HG02981 (cell line): ENCODE data around the gene CPSF7.

ENCODE experiments used
- ATAC-seq: cut with Tn5 transposase; IDR thresholded peaks from one replicate; pipeline ENCODE4 v1.9.1; 2021; ENCODE audit warnings: mild to moderate bottlenecking, moderate library complexity; ENCODE audit not compliant: unreplicated experiment

The CPSF7 gene

DNA sequence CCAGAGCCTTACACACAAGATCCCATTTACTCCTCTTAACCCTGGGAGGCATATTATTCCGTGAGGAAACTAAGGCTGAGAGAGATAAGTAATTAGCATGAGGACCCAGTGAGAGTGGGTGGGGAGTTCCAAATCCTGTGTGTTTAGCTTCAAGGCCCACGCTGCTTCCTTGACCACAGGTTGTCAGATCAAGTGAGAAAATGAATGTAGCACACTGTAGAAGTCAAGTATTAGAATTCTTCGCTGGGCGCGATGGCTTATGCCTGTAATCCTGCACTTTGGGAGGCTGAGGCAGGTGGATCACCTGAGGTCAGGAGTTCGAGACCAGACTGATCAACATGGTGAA lies 71.9 kb downstream of the CPSF7 start:
- ATAC-seq = no peak

DNA sequence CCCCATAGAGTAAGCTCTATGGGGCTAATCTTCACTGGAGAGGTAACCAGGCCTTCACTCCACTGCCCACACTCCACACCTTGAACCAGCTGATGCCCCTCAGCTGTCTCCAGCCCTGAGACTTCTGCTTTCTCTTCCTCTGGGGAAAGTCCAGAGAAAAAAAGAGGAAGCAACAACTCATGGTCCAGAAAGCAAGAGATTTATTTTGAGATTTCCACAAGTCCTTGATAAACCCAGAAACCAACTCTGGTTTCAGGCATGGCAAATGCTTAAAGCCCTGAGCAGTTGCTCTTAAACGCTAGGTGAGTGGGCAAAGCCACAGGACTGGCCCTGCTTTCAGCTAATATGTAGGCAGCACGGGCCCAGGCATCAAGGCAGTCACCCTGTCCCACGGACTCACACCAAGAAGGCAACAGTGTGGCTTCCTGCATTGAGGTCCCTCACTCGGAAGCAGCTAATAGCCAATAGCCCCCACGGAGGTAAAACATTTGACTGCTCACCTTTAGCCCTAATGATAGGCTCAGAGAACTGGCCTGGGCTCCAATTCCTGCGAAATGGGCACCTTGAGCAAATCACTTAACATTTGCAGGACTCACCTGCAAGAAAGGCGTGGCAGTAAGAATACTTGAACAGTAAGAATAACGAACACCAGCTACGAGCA lies 72.4 kb downstream of the CPSF7 start:
- peak; percentile 45 for ATAC-seq

DNA sequence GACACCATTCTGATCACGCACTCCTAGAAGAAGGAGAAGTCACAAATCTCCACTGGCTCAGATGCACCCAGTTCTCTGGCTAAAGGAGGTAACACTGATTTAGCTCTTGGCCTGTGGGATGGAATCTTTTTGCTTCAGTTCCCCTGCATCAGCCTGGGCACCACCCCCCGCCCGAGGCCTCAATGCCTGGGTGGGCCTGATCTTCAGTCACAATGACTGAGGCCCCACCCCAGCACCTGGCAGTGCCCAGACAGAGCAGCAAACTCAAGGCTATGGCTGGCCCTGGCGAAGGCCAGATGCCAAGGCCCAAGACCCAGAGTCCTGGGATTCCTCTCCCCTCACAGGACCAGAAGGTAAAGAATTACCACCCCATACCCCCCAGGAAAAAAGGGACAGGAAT lies 73.1 kb downstream of the CPSF7 start:
- ATAC-seq = no peak

DNA sequence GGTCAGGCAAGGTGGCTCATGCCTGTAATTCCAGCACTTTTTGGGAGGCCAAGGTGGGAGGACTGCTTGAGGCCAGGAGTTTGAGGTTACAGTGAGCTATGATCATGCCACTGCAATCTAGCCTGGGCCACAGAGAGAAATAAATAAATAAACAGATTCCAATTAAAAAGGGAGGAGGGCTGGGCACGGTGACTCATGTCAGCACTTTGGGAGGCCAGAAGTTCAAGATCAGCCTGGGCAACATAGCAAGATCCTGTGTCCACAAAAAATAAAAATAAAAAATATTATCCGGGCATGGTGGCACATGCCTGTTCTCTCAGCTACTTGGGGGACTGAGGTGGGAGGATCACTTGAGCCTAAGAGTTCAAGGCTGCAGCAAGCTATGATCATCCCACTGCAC lies 75.6 kb downstream of the CPSF7 start:
- no peak for ATAC-seq

DNA sequence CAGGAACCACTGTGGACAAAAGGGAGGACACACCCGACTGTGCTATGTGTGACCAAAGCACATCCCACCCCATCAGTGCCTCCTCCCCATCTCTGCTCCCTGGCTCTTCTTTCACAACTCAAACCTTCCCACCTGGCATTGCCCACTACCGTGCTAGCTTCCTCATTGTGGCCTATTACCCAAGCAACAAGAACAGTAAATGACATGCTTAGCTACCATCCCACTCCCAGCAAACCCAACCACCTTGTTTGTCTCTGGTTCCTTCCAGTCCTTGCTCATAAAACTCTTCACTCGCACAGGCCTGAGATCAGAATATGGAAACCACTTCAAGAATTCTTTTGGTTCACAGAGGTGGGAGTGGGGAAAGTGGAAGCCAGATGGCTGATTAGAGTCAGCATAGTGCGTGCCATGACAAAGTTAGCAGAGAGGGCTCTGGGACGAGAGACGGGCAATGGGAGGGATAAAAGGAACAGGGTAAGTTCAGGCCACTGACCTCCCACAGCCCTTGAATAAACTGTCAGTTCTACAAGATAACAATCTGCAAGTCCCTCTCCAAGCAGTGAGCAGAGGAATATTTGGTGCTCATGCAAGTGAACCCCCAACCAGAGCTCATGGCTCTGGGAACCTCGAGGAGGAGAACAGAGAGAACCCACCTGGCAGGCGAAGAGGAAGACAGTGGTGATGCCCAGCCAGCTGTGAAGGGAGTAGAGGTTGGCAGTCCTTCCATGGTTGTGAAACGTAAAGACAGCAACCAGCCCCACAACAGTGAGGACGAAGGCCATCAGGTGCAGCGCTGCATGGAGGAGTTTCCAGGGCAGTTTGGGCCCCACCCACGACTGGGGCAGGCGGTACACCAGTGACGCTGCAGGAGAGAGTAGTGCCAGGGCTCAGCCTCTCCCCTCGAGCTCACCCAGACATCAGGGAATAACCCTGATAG lies 76.4 kb downstream of the CPSF7 start:
- no peak for ATAC-seq
